ENCODE measurements around the gene TMEM143. TPM values are rescaled to one million over a fixed set of nuclear protein-coding genes. Genes with fewer than 3 reads are reported as not detected.

The TMEM143 gene
- total and polyA plus RNA-seq, 12 donors: 3.3 to 26.5 (median 12.7) TPM

DNA sequence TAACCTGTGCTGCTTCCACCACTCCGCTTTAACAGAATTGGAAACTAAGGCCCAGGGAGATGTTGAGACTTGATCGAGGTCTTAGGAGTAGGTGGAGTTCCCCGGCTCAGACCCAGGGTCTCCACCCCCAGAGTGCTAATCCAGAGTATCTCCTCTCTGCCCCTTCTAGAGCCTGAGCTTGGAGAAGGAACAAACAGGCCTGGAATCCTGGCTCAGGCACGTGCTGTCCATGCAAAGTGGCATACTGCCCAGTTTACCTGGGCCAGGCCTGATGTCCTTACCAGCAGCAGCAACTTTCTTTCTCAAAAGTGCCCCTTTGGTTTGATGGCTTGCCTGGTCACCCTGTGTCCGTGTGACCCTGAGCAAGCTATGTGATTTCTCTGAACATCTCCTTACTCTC is 4.1 kb upstream of the TMEM143 start:
- Histone ChIP-seq H3K9me3 (replicated peaks in 1 of 3) (no peaks in the 10 kb centered on the region), H3K27me3 (no peaks in the 10 kb centered on the region), H3K4me1 (replicated peaks in 1 of 2) (peaks cover 4 to 8% of the 10 kb centered on the region in 2 donors), H3K36me3 (replicated peaks in 1 of 2) (no peaks in the 10 kb centered on the region), H3K27ac (no peak overlapping the region), H3K4me3 (no peak overlapping the region)
- no peak for DNase-seq
- 76 to 94% (median 83%) methylated on average over 4 to 5 of the region's 5 CpGs for WGBS, 4 donors
- TF ChIP-seq POLR2A (IDR thresholded peaks at IDR 0.05): no peak
- TF ChIP-seq, protein P1, sequence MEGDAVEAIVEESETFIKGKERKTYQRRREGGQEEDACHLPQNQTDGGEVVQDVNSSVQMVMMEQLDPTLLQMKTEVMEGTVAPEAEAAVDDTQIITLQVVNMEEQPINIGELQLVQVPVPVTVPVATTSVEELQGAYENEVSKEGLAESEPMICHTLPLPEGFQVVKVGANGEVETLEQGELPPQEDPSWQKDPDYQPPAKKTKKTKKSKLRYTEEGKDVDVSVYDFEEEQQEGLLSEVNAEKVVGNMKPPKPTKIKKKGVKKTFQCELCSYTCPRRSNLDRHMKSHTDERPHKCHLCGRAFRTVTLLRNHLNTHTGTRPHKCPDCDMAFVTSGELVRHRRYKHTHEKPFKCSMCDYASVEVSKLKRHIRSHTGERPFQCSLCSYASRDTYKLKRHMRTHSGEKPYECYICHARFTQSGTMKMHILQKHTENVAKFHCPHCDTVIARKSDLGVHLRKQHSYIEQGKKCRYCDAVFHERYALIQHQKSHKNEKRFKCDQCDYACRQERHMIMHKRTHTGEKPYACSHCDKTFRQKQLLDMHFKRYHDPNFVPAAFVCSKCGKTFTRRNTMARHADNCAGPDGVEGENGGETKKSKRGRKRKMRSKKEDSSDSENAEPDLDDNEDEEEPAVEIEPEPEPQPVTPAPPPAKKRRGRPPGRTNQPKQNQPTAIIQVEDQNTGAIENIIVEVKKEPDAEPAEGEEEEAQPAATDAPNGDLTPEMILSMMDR (IDR thresholded peaks at IDR 0.05): no peak
- intact Hi-C loops (cut with DNase I): no loop called here

DNA sequence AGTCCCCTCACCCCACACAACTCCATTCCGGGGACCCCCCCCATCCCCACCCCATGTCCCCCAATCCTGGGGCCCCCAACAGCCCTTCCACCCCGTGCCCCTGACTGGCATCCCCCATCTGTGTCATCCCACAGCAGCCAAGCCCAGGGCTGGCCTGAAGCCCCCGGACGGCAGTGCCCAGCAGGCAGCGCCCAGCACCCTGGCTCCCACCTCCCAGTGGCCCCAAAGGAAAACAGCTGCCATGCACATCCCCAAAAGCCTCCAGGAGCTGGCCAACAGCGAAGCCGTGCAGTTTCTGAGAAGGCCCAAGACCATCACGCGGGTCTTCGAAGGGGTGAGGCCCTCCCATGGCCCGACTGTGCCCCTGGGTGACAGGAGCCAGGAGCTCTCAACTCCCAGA is 1.9 kb upstream of the TMEM143 start:
- H3K27me3 ChIP-seq: no peaks in the 10 kb centered on the region
- TF ChIP-seq, protein P1 (IDR thresholded peaks at IDR 0.05): no peak
- TF ChIP-seq POLR2A (IDR thresholded peaks at IDR 0.05): no peak
- no peak overlapping the region for H3K27ac ChIP-seq
- intact Hi-C loops (cut with DNase I): no loop called here
- peaks cover 4 to 8% of the 10 kb centered on the region in 2 donors for H3K4me1 ChIP-seq (replicated peaks in 1 of 2)
- no peaks in the 10 kb centered on the region for H3K9me3 ChIP-seq (replicated peaks in 1 of 3)
- WGBS, 4 donors: 72 to 96% (median 89%) methylated on average over 2 to 11 of the region's 11 CpGs
- H3K4me3 ChIP-seq: no peak overlapping the region
- H3K36me3 ChIP-seq (replicated peaks in 1 of 2): no peaks in the 10 kb centered on the region
- peak in 1 of 7 donors; percentile 22 for DNase-seq

DNA sequence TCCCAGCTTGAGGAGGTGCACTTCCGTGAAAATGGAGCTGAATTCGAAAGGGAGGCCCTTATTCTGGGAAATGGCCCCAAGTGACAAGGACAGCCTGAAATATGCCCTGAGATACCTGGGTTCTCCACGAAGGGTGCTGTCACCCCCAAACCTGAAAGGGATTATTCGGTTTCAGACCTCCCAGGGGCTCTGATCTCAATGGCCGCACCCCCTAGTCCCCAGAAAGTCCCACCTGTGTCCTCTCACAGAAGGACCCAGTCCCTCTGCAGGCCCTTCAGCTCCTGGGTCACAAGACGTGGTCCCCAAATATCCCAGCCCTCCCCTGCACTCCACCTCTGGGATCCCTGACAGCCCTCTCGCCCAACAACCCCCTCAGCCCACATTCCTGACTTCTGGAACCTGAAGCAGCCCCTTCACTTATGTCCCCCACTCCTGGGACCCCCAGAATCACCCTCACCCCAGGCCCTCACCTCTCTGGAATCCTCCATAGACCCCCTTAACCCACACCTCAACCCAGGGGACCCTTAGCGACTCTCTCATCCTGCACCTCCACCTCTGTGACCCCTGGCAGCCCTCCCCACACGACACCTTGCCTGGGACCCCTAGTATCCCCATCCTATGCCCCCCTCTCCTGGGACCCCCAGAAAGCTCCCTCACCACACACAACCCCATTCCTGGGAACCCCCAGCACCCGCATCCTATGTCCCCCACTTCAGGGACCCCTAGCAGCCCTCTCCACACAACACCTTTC is 1.0 kb upstream of the TMEM143 start:
- TF ChIP-seq POLR2A (IDR thresholded peaks at IDR 0.05): no peak
- intact Hi-C loops (cut with DNase I): no loop called here
- 62 to 75% (median 65%) methylated on average over 8 to 10 of the region's 10 CpGs for WGBS, 4 donors
- Histone ChIP-seq H3K4me3 (peak overlapping the region in 1 of 4 donors; percentile 49), H3K36me3 (replicated peaks in 1 of 2) (no peaks in the 10 kb centered on the region), H3K9me3 (replicated peaks in 1 of 3) (no peaks in the 10 kb centered on the region), H3K4me1 (replicated peaks in 1 of 2) (peaks cover 4 to 8% of the 10 kb centered on the region in 2 donors), H3K27ac (peak overlapping the region in 3 of 5 donors; percentile 87 to 95 (median 92)), H3K27me3 (no peaks in the 10 kb centered on the region)
- peak in 3 of 7 donors; percentile 36 to 48 (median 47) for DNase-seq

DNA sequence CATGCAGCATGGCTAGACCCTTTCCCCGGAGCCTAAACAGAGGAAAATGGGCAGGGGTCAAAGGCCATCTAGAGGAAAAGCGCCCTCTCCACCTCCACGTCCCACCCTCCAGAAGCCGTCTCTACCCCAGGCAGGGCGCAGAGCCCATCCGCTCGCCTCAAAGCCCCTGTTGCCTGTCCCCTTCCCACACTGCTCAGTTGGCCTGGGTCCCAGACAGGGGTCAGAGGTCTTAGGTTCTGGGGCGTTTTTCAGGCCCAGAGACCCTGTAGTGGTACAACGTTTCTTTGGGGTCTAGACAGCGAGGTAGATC is 285 bp downstream of the TMEM143 start:
- peak in 1 of 2 donors; percentile 6 for TF ChIP-seq POLR2A (IDR thresholded peaks at IDR 0.05)
- TF ChIP-seq, protein P1 (IDR thresholded peaks at IDR 0.05): no peak
- H3K4me3 ChIP-seq: peak overlapping the region; percentile 3 to 81 (median 32)
- peak in 2 of 7 donors; percentile 69 to 74 for DNase-seq
- no peaks in the 10 kb centered on the region for H3K9me3 ChIP-seq (replicated peaks in 1 of 3)
- H3K27me3 ChIP-seq: no peaks in the 10 kb centered on the region
- peaks cover 4 to 8% of the 10 kb centered on the region in 2 donors for H3K4me1 ChIP-seq (replicated peaks in 1 of 2)
- intact Hi-C loops (cut with DNase I): no loop called here
- WGBS, 4 donors: 0 to 2% (median 2%) methylated on average over 5 to 10 of the region's 10 CpGs; no CpG with 5 or more reads in 1 of the 4 donors
- no peaks in the 10 kb centered on the region for H3K36me3 ChIP-seq (replicated peaks in 1 of 2)
- H3K27ac ChIP-seq: peak overlapping the region; percentile 87 to 95 (median 92)
